HG03565 (cell line): Measurements from ENCODE around the gene NTHL1.
"Not testable (repeated sequence)": the region's sequence is repeated elsewhere in the genome, so short reads cannot be mapped to it uniquely, and the experiment has no call there.

Experiments used
- ATAC-seq: cut with Tn5 transposase; IDR thresholded peaks from one replicate; pipeline ENCODE4 v1.9.1; 2021; ENCODE audit warnings: mild to moderate bottlenecking, moderate library complexity; ENCODE audit not compliant: unreplicated experiment

NTHL1 gene

DNA sequence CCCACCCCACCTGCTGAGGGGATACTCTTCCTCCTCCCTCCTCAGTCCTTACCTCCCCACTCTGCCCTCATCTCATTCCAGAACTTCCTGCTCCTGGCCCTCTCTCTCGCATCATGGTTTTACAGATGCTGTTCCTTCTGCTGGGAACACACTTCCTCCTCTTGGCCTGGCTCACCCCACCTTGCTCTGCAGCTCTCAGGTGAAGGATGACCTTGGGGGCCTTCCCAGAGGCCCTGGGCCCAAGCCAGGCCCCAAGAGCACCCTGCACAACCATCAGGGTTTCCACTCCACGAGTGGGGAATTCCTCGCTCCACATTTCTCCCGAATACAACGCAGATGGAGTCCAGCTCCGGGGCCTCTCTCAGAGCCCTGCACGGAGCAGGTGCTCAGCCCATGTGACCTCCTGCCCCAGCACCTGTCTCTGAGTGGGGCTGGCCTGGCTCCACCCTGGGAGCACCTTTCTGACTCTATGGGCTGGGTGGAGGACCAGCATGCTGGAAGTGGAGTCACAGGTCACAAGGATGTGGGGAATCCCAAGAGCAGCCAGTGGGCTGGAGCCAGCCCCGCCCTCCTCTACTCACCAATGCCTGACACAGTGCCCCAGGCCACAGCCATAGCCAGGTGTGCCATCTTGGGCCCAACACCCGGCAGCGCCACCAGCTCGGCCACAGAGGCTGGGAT is 4.5 kb downstream of the NTHL1 start:
- no peak for ATAC-seq

DNA sequence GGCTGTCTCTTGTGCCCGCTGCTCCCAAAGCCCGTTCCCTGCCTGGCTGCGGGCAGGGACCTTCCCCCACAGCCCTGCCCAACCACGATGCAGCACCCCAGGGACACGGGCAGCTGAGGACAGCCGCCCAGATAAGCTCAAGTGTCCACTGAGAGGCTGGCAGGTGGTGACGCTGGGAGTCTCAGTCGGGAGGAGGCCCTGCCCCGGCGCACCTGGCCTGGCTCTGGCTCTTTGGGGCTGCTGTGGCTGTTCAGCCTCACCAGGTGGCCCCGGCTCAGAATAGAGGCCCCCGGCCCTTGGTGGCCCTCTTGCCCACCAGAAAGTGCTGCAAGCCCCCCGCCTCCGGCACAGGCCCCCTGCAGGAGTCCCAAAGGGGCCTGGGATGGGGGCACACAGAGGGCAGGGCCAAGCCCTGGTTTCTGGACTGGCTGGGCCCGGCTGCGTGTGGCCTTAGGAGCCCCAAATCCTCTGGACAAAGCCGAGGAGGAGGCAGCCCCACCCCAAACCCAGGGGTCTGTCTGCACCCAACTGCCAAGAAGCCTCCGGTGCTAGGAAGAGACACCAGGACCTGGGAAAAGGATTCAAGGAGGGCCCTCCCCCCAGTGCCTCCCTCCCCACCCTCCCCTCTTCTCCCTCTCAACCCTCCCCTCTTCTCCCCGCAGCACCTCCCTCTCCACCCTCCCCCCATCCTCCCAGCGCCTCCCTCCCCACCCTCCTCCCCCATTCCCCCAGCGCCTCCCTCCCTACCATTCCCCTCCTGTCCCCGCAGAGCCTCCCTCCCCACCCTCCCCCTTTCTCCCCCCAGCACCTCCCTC is 5.3 kb downstream of the NTHL1 start:
- ATAC-seq, result no peak

- no peak for ATAC-seq
Measured at GRCh38 chr16:2040787-2041522, 6.7 kb downstream of the NTHL1 start.

GRCh38 chr16:2040041-2040786 is 7.4 kb downstream of the NTHL1 start:
- no peak for ATAC-seq

DNA sequence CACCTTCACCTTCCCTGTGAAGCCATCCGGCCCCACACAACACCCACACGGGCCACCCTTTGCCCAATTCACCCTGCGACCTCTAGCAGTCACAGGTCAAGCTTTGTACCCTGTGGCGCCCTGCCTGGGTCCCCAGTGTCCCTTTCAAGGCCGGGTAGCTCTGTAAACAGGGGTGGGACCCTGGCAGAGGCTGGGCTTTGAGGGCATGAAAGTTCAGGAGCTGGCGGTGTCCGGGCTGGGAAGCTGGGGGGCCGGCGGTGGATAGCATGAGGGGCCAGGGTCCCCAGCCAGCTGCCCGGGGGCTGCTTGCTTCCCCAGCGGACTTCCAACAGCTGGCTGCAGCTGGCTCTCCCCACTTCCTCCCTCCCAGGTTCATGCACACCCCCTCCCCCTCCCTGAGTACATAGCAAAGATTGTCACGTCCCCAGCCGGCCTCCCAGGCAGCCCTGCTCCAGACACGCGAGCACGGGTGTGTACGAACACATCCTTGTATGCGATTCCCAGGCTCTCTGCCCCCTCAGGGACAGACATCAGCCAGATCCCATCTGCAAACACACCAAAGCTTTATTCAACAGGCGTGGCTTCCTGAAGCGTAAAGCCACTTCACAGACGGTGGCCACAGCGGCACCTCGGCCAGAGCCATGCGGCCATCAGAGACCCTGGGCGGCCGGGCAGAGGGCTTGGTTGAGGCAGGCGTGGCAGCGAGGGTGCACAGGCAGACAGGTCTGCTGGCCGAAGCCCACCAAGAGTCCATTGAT is 8.2 kb downstream of the NTHL1 start:
- no peak for ATAC-seq

GRCh38 chr16:2038382-2039231 is 9.0 kb downstream of the NTHL1 start:
- no peak for ATAC-seq

DNA sequence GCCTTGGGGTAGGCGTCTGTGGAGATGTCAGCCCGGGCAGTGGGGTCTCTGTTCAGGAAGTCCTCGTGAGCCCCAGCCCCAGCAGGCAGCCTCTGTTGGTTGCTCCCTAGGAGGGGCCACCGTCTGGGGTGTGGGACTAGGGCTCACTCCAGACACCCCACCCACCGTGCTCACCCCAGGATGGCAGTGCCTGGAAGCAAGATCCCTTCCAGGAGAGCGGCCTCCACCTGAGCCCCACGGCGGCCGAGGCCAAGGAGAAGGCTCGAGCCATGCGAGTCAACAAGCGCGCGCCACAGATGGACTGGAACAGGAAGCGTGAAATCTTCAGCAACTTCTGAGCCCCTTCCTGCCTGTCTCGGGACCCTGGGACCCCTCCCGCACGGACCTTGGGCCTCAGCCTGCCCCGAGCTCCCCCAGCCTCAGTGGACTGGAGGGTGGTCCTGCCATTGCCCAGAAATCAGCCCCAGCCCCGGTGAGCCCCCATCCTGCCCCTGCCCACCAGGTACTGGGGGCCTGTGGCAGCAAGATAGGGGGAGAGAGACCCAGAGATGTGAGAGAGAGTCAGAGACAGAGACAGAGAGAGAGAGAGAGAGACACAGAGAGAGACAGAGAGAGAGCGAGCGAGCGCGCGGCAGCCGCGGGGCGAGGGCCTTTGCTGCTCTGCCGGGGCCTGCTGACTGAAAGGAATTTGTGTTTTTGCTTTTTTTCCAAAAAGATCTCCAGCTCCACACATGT is 9.8 kb downstream of the NTHL1 start:
- ATAC-seq, result no peak

DNA sequence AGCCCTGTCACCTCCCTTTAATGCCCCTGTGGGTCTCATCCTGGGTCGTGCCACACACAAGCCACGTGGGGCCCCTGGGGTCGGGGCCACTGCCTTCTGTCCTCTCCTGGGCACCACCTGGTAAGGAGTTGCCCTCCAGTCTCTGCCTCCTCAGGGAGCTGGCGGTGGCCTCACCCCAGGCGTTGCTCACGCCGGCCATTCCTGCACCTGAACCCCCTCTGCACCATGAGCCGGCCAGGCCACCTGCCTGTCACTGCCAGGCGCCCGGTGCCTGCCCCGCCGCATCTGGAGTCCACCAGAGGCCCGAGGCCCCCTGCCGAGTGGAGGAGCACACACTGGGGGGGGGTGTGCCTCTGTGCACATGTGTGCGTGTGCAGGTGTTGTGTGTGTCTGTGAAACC is 10.5 kb downstream of the NTHL1 start:
- ATAC-seq, result no peak

DNA sequence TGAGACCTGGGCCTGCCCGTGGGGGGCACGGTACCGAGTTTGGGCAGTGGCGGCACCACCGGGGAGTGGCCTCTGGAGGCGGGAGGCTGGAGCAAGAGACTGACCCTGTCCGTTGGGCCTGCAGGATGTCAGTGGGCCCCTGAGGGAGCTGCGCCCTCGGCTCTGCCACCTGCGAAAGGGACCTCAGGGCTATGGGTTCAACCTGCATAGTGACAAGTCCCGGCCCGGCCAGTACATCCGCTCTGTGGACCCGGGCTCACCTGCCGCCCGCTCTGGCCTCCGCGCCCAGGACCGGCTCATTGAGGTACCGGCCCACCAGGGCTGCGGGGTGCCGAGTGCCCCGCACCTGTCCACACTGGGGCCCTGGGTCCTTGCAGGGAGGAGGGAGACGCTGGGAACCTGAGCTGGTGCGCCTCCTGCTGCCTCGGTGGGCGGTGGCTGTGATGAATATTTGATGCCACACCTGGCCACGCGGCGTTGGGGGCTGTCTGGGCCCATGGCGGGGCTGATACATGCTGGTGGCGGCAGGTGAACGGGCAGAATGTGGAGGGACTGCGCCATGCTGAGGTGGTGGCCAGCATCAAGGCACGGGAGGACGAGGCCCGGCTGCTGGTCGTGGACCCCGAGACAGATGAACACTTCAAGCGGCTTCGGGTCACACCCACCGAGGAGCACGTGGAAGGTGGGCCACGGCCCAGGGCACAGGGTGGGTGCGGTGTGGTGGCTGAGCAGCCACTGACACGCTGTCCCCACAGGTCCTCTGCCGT is 11.3 kb downstream of the NTHL1 start:
- ATAC-seq, result no peak

- no peak for ATAC-seq
Measured at GRCh38 chr16:2035431-2036199, 12.0 kb downstream of the NTHL1 start.

DNA sequence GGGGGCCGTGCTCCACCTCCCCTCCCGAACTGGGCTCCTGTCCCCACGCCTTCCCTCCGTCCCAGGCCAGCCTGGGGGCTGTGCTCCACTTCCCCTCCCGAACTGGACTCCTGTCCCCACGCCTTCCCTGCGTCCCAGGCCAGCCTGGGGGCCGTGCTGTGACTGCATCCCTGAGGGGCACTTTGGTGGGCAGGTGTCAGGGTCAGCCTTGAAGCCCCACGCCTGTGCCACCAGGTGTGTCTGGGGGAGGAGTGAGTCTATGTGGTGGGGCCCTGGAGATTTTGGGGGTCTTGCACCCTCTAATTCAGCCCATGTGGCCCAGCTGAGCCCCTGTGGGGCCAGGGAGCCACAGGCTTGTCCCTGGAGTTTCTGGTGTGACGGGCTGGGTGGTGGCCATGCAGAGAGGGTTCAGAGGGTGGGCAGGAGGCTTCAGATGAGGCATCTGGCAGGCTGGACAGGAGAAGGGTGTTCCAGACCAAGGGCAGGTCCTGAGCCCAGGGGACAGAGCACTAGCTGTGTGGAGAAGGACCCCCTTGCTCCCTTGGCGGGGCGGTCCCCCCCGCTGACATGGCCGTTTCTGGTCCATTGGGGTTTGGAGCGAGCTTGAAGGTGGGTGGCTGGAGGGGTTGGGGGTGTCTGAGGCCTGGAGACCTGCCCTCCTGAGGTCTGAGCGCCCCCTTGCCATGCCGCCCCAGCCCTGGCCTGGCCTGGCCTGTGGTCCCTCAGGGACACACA is 12.8 kb downstream of the NTHL1 start:
- no peak for ATAC-seq

- not testable (repeated sequence) for ATAC-seq
Measured at GRCh38 chr16:2033909-2034695, 13.5 kb downstream of the NTHL1 start.

DNA sequence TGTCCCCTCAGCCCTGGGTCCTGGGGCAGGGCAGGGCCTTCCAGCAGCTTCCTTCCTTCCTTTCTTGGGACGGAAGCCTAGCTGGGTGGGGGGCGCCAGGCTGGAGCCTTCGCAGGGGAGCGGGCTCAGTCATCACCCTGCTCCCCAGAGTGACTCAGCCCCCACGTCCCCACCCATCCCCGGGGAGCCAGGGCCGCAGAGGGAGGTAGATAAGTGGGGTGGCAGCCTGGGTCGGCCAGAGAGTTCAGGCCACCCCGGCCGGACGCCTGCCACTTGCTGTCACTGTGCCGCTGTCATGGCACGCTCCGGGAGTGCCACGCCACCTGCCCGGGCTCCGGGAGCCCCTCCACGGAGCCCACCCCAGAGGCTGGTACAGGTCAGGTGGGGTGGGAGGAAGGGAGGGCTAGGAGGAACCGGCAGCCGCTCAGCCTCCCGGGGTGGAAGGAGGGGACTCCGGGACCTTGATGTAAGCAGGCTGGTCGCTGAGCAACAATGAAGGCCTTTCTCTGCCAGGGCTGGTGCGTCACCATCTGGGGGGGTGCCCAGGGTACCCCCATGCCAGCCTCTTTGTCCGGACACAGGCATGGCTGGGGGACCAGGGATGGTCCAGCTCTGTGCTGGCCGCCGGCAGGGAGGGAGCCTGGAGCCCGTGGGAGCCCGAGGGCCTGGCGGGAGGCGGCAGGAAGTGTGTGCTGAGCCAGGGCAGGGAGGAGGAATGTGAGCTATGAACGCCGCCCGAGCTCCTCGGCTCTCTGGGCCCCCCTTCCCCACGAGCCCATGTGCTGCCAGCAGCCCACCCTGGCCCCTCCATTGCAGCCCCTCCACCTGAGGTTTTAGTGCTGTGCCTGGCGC is 14.4 kb downstream of the NTHL1 start:
- no peak for ATAC-seq

DNA sequence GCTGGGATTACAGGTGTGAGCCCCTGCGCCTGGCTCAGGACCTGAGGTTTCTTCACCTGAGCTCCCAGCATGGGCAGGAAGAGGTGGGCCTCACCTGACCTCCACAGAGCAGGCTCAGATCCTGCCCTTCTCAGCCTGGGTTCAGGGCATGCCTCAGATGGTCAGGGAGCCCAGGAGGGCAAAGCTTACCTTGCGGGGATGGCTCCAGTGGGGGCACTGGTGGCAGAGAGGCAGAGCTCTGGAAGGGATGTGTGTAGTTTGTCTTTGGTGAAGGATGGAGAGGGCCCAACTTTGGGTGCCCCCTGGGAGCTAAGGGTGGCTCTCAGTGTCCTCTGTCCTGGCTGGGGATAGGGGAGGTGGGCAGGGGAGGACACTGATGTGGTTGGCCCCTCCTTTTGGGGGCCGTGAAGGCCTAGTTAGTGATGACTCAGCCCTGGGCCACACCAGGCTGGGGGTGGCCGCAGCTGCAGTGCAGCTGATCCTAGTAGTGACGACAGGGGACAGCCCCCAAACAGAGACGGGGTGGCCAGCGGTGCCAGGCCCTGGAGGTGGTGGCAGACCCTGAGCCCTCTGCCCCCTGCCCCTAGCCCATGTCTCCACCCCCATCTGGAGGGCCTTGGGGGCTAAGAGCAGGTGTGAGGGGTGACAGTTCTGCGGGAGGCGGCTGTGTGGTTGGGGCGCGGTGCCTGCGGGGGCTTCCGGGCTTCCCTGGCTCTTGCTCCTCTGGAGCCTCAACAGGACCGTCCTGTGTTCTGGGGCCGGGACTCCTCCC is 15.2 kb downstream of the NTHL1 start:
- no peak for ATAC-seq
